ENCODE data around the gene RALGAPA2.

- TF ChIP-seq CTCF (IDR thresholded peaks at IDR 0.05): no peak
- TF ChIP-seq POLR2A (IDR thresholded peaks at IDR 0.05): no peak
These were observed 284.4 kb downstream of the RALGAPA2 start for GRCh38 chr20:20428067-20428466.

Data from thyroid gland (tissue), 4 donors.